Astrocyte (in vitro differentiated cells and primary cell): ENCODE data around the gene MYH10.

Source experiments
- CTCF ChIP-seq: IDR thresholded peaks from 2 replicates; pipeline ENCODE4 v1.5.1; 2011; ENCODE audit warnings: low read depth, mild to moderate bottlenecking, inconsistent platforms, low read length, moderate library complexity; ENCODE audit not compliant: insufficient read depth
- EZH2 ChIP-seq: IDR thresholded peaks from 2 replicates; pipeline ENCODE4 v1.6.1; 2012; ENCODE audit warnings: mild to moderate bottlenecking, low read length, inconsistent platforms; ENCODE audit not compliant: insufficient read depth

GRCh38 chr17:8675306-8675705, 44.8 kb upstream of the MYH10 start:
- TF ChIP-seq CTCF (no peak), EZH2 (no peak)
